Mucosa of gallbladder (tissue), 1 donor: Measurements from ENCODE around the gene DNASE2. TPM values are rescaled to one million over a fixed set of nuclear protein-coding genes. Genes with fewer than 3 reads are reported as not detected.
A peak's percentile ranks its signal among the peaks of the same experiment; 100 is the strongest.
"Not testable (repeated sequence)": the region's sequence is repeated elsewhere in the genome, so short reads cannot be mapped to it uniquely, and the experiment has no call there.

Source experiments
- DNase-seq: peaks from one replicate; pipeline ENCODE4 v3.0.0-alpha.2; 2020; ENCODE audit warnings: low spot score
- total RNA-seq: library from RNA; stranded (reverse); gene quantifications from one replicate; pipeline ENCODE4 v1.2.1, GENCODE V29; 2021
- donor health status: DM: no; HTN: no; CAD: no.

The DNASE2 gene
- total RNA-seq, 1 donor from 2014 or later, result 48.7 TPM

- DNase-seq, result no peak
Observed at GRCh38 chr19:12864721-12865715, 16.2 kb downstream of the DNASE2 start.

- DNase-seq, result no peak
Observed at GRCh38 chr19:12864143-12864542, 17.1 kb downstream of the DNASE2 start.

DNA sequence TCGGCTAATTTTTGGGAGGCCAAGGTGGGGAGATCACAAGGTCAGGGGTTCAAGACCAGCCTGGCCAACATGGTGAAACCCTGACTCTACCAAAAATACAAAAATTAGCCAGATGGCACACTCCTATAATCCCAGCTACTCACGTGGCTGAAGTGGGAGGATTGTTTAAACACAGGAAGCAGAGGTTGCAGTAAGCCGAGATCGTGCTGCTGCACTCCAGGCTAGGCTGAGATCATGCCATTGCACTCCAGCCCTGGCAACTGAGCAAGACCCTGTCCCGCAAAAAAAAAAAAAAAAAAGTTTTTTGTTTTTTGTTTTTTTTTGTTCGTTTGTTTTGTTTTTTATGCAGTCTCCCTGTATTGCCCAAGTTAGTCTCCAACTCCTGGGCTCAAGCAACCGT lies 21.7 kb downstream of the DNASE2 start:
- DNase-seq, result no peak

DNA sequence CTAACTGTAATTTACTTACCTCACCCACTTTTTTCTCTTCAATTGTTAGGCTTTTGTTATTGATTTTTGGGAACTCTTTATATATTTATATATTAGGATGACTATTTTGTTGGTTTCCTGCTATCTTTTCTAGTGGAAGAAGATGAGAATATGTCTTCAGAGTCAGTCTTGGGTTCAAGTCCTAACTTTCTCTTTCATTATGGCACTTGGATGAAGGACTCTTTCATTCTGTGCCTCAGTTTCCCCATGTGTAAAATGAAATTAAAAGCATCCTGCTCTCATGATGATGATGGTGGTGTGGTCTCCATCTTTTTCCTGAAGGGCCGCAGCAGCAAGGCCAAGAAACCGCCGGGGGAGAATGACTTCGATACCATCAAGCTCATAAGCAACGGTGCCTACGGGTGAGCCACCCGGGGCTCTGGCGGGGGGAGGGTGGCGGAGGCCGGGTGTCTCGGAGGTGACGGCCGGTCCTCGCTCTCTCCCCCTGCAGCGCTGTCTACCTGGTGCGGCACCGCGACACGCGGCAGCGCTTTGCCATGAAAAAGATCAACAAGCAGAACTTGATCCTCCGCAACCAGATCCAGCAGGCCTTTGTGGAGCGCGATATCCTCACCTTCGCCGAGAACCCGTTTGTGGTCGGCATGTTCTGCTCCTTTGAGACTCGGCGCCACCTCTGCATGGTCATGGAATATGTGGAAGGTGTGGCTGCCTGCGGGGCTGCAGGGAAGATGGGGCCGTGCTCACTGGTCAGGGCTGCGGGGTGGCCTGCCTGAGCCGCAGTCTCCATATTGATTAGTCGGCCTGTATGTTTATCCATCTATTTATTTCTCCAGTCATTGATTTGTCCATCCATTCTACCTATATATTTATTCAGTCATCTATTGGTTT lies 23.0 kb downstream of the DNASE2 start:
- DNase-seq, result no peak

DNA sequence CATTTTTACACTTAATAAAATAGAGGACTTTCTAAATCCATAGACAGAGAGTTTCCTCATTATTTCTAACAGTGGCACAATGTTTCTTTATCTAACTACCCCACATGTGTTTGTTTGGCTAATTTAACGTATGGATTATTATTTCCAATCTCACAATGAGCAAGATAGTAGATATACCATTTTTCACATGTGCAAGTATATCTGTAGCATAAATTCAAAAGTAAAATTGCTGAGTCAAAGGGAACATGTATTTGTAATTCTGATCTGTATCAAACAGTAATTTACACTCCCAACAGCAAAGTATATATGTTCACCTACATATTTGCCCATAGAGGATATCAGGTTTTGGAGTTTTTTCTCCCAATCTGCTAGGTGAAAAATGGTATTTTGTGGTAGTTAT lies 24.6 kb downstream of the DNASE2 start:
- no peak for DNase-seq

DNA sequence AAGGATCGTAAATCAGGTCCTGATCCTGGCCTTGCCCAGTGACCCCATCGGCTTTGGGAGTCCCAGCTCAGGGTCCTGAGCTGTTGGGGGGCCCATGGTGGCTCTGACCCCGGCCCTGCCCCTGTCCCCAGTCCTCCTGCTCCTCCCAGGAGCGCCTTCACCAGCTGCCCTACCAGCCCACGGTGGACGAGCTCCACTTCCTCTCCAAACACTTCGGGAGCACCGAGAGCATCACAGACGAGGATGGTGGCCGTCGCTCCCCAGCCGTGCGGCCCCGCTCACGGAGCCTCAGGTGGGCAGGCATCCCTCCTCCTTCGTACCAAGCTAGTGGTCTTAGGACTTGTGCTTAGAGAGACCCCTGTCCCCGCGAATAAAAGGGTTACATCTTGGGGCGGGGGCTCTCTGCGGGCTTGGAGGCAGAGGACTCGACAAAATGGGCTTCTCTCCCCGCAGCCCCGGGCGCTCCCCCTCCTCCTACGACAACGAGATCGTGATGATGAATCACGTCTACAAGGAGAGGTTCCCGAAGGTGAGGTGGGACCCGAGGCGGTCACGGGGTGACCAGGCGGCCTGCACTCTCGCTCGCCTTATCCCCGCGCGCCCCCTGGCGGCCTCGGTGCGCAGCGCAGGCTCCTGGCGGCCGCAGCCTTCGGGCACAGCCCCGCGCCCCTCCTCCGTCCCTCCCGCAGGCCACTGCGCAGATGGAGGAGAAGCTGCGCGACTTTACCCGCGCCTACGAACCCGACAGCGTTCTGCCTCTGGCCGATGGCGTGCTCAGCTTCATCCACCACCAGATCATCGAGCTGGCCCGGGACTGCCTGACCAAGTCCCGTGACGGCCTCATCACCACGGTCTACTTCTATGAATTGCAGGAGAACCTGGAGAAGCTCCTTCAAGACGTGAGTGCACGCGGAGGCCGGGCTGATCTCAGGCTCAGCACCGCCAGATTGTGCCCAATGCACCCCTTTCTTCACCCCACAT lies 33.8 kb downstream of the DNASE2 start:
- peak; percentile 81 for DNase-seq

DNA sequence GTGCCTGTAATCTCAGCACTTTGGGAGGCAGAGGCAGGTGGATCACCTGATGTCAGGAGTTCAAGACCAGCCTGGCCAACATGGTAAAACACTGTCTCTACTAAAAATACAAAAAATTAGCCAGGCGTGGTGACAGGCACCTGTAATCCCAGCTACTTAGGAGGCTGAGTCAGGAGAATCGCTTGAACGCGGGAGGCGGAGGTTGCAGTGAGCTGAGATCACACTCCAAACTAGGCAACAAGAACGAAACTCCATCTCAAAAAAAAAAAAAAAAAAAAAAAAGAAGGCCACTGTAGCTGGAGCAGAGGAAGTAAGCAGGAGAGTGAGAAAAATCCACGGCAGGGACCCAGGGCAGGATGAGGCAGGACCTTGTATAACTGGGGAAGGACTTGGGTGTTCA lies 34.6 kb downstream of the DNASE2 start:
- DNase-seq, result not testable (repeated sequence)

- no peak for DNase-seq
Observed at GRCh38 chr19:12843999-12844732, 37.1 kb downstream of the DNASE2 start.

GRCh38 chr19:12843328-12843727 lies 37.9 kb downstream of the DNASE2 start:
- no peak for DNase-seq

DNA sequence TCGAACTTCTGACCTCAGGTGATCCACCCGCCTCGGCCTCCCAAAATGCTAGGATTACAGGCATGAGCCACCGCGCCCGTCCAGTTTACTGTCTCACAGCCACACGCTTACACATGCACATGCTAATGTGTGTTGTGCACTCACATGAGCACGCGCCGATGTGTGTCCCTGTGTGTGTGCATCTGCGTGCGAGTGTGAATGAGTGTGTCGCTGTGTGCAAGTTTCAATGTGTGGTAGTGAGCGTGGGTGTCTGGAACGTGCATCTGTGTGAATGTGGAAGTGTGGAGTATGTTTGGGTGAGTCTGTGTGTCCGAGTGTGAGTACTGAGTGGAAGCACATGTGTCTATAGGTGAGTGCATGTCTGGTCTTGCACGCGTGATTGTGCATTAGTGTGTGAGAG lies 38.7 kb downstream of the DNASE2 start:
- no peak for DNase-seq

- DNase-seq, result no peak
Observed at GRCh38 chr19:12841094-12841493, 40.2 kb downstream of the DNASE2 start.

DNA sequence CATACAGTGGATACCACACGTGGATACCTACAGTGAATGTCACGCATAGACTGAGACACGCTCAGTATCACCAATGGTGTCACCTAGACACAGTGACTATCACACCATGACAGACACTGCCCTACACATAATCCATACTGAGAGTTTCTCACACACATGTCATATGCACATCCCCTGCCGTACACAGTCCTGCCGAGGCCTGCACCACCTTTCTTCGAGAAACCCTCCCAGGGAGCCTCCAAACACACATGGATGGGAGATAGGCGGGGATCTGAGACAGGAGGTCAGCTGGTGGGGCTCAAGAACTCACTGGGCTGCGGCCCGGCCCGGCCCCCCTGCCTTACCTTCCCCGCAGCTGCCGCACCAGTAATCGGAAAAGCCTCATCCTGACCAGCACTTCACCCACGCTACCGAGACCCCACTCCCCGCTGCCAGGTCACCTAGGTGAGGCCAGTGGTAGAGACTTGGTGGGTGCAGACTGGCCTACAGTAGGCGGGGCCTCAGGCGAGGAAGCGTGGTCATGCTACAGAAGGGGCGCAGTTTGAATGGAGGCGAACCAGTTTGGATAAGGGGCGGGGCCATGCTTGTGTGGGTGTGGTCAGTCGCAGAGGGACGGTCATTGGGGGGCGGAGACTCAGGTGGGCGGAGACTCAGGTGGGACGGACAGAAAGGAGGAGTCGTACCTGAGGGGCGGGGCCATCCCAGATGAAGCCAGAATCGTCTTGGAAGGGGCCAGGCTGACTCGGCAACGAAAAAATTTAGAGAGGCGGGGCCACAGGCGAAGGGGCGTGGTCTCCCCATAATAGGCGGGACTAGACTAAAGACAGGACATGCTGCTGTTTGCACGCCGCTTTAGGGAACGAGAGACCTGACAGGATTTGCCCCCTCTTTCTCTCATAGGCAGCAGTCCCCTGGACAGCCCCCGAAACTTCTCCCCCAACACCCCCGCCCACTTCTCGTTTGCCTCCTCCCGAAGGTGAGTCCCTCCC lies 40.9 kb downstream of the DNASE2 start:
- peak; percentile 35 for DNase-seq

DNA sequence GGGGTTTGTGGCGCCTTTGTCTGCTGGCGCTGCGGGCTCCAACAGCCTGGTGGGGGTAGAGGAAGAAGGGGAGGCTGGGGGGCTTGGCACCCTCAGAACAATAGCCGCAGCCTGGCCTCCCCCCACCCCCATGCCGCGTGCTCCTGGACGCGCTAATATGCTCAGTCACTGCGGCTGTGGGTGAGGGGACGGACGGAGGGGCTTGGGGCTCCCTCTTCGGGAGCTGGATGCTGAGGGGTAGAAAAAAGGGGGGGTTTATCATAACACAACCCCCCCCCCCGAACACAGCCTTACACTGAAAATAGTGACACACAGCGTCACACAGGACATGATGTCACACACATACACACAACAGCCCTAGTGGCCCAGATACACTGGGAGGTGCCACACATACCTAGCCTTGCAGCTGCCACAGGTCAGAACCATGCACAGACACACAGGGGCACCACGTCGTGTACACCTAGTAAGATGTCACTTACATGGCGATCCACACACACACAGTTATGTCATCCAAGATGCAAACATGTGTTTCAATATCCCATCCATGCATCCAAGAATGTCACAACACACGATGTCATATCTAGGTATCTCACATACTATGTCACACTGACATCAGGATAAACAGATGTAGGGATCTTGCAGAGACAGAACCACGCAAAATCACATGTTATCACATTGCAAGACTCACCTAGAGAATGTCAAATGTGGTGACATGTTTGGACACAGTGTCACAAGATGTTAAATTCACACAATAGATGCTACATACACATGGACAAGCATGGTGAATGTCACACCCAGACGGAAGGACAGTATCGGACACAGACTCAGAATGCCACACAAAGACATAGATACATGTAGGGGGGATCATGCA lies 42.1 kb downstream of the DNASE2 start:
- DNase-seq, result no peak

DNA sequence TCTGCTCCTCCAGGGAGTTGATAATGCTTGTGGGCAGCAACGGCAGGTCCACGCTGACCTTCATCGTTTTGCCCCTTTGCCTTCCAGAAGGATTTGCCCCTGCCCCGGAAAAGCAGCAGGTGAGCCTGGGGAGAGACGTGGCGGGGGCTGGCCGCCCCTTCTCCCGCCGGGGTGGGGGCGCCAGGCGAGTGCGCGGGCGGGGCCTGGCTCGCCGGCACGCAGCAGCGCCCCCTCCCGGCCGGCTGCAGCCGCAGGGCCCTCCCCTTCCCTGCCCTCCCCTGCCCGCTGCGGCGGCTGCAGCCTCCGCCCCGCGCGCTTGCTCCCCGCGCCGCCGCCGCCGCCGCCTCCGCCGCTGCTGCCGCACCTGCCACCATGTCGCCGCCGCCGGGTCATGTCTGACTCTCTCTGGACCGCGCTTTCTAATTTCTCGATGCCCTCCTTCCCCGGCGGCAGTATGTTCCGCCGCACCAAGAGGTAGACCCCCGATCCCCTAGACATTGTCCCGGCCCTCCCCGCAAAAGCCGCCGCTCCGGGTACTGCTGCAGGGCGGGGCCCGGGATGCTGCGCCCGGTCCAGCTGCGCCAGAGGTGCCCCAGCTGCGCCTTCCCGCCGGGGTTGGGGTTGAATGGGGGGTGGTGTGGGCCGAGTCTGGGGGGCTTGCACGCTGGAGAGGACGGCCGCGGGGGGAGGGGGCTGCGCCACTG lies 42.9 kb downstream of the DNASE2 start, which contains the start of gene MAST1:
MAST1 (plus strand) TSS at position 334 of the 704 bp plus-strand sequence; CDS start at position 392, 58 bp downstream.
- DNase-seq, result no peak

DNA sequence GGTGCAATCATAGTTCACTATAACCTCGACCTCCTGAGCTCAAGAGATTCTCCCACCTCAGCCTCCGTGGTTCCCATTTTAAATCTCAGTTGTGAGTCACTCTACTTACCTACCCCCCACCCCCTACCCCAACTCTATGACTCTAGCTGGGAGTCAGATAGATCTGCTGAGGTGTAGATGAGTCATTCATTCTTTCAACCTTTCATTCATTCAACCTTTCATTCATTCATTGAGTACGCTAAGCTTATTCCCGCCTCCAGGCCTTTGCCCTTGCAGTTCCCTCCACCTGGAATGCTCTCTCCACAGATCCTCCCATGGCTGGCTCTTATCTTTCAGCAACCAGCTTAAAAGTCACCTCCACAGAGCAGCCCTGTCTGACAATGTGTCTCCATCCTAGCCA lies 44.0 kb downstream of the DNASE2 start:
- no peak for DNase-seq

DNA sequence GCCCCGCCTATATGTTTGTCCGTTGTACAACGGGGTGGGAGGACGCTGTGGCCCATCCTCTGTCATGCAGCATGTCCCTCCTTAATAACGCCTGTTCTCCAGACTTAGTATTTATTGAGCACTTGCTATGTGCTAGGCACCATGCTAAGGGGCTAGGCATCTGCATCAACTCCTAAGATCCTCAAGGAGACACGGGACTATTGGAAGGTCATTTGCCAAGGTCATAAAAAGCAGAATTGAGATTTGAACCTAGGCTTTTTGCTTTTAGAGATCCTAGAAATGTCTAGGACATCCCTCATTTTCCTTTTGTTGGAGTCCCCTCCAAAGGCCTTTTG lies 44.8 kb downstream of the DNASE2 start:
- DNase-seq, result no peak

DNA sequence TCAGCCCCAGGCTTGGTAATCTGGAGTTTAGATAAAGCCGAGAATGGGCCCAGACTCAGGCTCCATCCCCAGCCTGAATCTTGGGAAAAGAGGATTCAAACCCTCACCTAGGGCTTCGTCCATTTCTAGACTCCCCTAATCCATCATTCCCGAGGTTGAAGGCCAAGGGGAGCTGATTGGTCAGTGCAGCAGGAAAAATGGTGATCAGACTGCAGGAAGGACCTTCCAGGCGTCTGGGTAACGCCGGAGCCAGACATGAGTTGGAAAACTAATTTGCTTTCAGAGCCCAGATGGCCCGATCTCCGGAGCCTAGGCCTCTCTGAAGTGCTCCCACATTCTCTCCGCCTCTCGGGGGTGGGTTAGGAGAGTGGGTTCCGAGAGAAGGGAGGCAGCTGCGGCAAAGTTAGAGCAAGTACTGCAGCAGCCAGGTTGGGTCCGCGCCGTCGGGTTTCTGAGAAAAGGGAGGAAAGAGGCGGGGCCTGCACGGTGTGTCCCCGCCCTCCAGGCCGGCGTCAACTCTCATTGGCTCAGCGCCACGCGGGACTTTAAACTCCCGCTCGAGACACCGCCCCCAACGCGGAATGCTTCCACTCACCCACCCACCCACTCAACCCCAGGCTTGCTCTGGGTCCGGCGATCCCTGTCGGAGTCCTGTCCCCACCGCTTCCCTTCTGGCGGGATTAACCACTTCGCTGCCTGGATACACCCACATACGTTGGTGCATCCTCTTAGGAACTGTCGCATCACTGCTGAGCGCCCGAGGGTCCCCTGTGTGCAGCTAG lies 46.1 kb downstream of the DNASE2 start:
- DNase-seq, result no peak
